ENCODE data around the gene PSMB7.

DNA sequence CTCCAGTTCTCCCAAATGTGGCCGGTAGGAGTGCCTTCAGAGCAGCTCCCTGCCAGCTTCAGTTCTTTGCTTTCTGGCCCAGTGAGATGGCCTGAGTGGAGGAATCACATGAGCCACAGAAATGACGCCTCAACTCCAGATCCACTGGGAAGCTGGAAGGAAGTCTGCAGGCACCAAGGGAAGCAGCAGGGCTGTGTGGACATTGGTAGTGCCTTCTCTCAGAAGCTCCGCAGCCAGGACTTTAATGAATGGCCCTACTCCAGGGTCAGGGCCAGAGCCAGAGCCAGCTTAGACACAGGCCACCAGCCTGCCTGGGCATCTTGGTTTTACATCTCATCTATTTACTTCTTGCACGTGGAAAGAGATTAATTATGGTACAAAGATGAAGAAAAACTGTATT lies 12.0 kb upstream of the PSMB7 start:
- TF ChIP-seq, protein P1, sequence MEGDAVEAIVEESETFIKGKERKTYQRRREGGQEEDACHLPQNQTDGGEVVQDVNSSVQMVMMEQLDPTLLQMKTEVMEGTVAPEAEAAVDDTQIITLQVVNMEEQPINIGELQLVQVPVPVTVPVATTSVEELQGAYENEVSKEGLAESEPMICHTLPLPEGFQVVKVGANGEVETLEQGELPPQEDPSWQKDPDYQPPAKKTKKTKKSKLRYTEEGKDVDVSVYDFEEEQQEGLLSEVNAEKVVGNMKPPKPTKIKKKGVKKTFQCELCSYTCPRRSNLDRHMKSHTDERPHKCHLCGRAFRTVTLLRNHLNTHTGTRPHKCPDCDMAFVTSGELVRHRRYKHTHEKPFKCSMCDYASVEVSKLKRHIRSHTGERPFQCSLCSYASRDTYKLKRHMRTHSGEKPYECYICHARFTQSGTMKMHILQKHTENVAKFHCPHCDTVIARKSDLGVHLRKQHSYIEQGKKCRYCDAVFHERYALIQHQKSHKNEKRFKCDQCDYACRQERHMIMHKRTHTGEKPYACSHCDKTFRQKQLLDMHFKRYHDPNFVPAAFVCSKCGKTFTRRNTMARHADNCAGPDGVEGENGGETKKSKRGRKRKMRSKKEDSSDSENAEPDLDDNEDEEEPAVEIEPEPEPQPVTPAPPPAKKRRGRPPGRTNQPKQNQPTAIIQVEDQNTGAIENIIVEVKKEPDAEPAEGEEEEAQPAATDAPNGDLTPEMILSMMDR (conservative IDR thresholded peaks at IDR 0.05; ENCODE audit: low read length): no peak
- no peak for TF ChIP-seq EZH2phosphoT487 (IDR thresholded peaks at IDR 0.05; ENCODE audit: borderline replicate concordance)
